Measurements from ENCODE around the gene RMRP.

The RMRP gene

GRCh38 chr9:35686222-35687203, 28.7 kb upstream of the RMRP start:
- Histone ChIP-seq H3K4me3 (ENCODE audit: low read depth in 1 of 2, low read length in 1 of 2) (no peak overlapping the region), H3K4me1 (ENCODE audit: control insufficient read depth in 1 of 2, insufficient read depth in 1 of 2, low read depth in 1 of 2, low read length in 1 of 2) (peaks cover 10 to 16% of the 10 kb centered on the region in 2 experiments), H3K36me3 (no peaks in the 10 kb centered on the region), H3K9me3 (no peaks in the 10 kb centered on the region), H3K27ac (no peak overlapping the region), H3K27me3 (peaks cover 27% of the 10 kb centered on the region)
- TF ChIP-seq, protein P1, sequence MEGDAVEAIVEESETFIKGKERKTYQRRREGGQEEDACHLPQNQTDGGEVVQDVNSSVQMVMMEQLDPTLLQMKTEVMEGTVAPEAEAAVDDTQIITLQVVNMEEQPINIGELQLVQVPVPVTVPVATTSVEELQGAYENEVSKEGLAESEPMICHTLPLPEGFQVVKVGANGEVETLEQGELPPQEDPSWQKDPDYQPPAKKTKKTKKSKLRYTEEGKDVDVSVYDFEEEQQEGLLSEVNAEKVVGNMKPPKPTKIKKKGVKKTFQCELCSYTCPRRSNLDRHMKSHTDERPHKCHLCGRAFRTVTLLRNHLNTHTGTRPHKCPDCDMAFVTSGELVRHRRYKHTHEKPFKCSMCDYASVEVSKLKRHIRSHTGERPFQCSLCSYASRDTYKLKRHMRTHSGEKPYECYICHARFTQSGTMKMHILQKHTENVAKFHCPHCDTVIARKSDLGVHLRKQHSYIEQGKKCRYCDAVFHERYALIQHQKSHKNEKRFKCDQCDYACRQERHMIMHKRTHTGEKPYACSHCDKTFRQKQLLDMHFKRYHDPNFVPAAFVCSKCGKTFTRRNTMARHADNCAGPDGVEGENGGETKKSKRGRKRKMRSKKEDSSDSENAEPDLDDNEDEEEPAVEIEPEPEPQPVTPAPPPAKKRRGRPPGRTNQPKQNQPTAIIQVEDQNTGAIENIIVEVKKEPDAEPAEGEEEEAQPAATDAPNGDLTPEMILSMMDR (IDR thresholded peaks at IDR 0.05), result no peak

GRCh38 chr9:35685506-35685905, 27.7 kb upstream of the RMRP start:
- Histone ChIP-seq H3K27me3 (peaks cover 26% of the 10 kb centered on the region), H3K4me3 (ENCODE audit: low read depth in 1 of 2, low read length in 1 of 2) (no peak overlapping the region), H3K9me3 (no peaks in the 10 kb centered on the region), H3K36me3 (no peaks in the 10 kb centered on the region), H3K4me1 (ENCODE audit: control insufficient read depth in 1 of 2, insufficient read depth in 1 of 2, low read depth in 1 of 2, low read length in 1 of 2) (peaks cover 5 to 10% of the 10 kb centered on the region in 2 experiments), H3K27ac (no peak overlapping the region)
- TF ChIP-seq, protein P1 (IDR thresholded peaks at IDR 0.05), result no peak

DNA sequence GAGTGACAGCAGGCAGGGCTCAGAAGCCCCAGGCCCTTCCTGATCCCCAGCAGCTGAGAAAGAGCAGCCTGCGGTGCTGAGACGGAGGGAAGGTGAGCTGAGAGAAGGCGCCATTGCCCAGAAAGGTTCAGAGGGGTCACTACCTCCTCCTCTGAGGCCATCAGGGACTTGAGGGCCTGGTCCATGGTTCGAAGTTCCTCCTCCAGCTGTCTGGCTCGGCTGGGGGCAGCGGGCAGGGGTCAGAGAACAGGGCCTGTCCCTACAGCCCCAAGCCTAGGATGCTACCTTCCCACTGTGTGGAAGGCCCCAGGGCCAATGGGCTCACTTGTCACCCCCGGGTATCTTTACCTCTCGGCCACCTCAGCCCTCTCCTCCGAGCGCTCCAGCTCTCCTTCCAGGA, 27.1 kb upstream of the RMRP start:
- no peak overlapping the region for H3K4me3 ChIP-seq (ENCODE audit: low read depth in 1 of 2, low read length in 1 of 2)
- no peaks in the 10 kb centered on the region for H3K9me3 ChIP-seq
- H3K27me3 ChIP-seq, result peaks cover 20% of the 10 kb centered on the region
- no peak overlapping the region for H3K27ac ChIP-seq
- H3K36me3 ChIP-seq, result no peaks in the 10 kb centered on the region
- peaks cover under 1 to 4% of the 10 kb centered on the region in 2 experiments for H3K4me1 ChIP-seq (ENCODE audit: control insufficient read depth in 1 of 2, insufficient read depth in 1 of 2, low read depth in 1 of 2, low read length in 1 of 2)
- TF ChIP-seq, protein P1 (IDR thresholded peaks at IDR 0.05), result no peak

- H3K9me3 ChIP-seq, result no peaks in the 10 kb centered on the region
- H3K27ac ChIP-seq, result no peak overlapping the region
- TF ChIP-seq, protein P1 (IDR thresholded peaks at IDR 0.05), result no peak
- H3K36me3 ChIP-seq, result no peaks in the 10 kb centered on the region
- H3K4me1 ChIP-seq (ENCODE audit: control insufficient read depth in 1 of 2, insufficient read depth in 1 of 2, low read depth in 1 of 2, low read length in 1 of 2), result no peaks in the 10 kb centered on the region
- H3K27me3 ChIP-seq, result peaks cover 4% of the 10 kb centered on the region
- no peak overlapping the region for H3K4me3 ChIP-seq (ENCODE audit: low read depth in 1 of 2, low read length in 1 of 2)
Measured at GRCh38 chr9:35683323-35683722, 25.5 kb upstream of the RMRP start.

- Histone ChIP-seq H3K36me3 (no peaks in the 10 kb centered on the region), H3K27me3 (no peaks in the 10 kb centered on the region)
- TF ChIP-seq, protein P1 (IDR thresholded peaks at IDR 0.05), result no peak
Measured at GRCh38 chr9:35682520-35683315, 24.9 kb upstream of the RMRP start.

More at GRCh38 chr9:35682520-35683315, 24.9 kb upstream of the RMRP start:
- no peak overlapping the region for H3K4me3 ChIP-seq (ENCODE audit: low read depth in 1 of 2, low read length in 1 of 2)
- no peaks in the 10 kb centered on the region for H3K9me3 ChIP-seq
- H3K4me1 ChIP-seq (ENCODE audit: control insufficient read depth in 1 of 2, insufficient read depth in 1 of 2, low read depth in 1 of 2, low read length in 1 of 2), result no peaks in the 10 kb centered on the region
- no peak overlapping the region for H3K27ac ChIP-seq

Data from neutrophil (primary cell).